Measurements from ENCODE around the gene NMU. TPM values are rescaled to one million over a fixed set of nuclear protein-coding genes. Genes with fewer than 3 reads are reported as not detected.

NMU gene
- total and polyA plus RNA-seq, 9 of the 15 experiments (the other 6 are each of a cell fraction or from before 2014, with no cell fraction given): 73.8 to 846 (median 599) TPM

- TF ChIP-seq, protein P1, sequence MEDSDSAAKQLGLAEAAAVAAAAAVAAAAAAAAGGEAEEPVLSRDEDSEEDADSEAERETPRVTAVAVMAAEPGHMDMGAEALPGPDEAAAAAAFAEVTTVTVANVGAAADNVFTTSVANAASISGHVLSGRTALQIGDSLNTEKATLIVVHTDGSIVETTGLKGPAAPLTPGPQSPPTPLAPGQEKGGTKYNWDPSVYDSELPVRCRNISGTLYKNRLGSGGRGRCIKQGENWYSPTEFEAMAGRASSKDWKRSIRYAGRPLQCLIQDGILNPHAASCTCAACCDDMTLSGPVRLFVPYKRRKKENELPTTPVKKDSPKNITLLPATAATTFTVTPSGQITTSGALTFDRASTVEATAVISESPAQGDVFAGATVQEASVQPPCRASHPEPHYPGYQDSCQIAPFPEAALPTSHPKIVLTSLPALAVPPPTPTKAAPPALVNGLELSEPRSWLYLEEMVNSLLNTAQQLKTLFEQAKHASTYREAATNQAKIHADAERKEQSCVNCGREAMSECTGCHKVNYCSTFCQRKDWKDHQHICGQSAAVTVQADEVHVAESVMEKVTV (CRISPR knock-in tag; IDR thresholded peaks at IDR 0.05): no peak
- TF ChIP-seq CEBPB (tag; IDR thresholded peaks at IDR 0.05) (no peak), MECOM (CRISPR knock-in tag; IDR thresholded peaks at IDR 0.05) (no peak), CREB3 (tag; conservative IDR thresholded peaks at IDR 0.05; ENCODE audit: low read depth) (no peak), HCFC1 (IDR thresholded peaks at IDR 0.05; ENCODE audit: low read depth, low read length) (peak; percentile 75), THRAP3 (IDR thresholded peaks at IDR 0.05; ENCODE audit: borderline replicate concordance) (no peak), ZNF57 (CRISPR knock-in tag; IDR thresholded peaks at IDR 0.05) (no peak), E2F4 (CRISPR knock-in tag; IDR thresholded peaks at IDR 0.05; ENCODE audit: low read depth) (no peak), NFE2L1 (tag; IDR thresholded peaks at IDR 0.05; ENCODE audit: borderline replicate concordance, low read depth) (no peak), NCOA4 (IDR thresholded peaks at IDR 0.05; ENCODE audit: partially characterized antibody) (no peak), NONO (IDR thresholded peaks at IDR 0.05; ENCODE audit: low read depth in 2 of 2, low read length in 1 of 2) (peak in 1 of 2 experiments; percentile 79; a peak in 3 of 4 replicates), ZNF79 (CRISPR knock-in tag; IDR thresholded peaks at IDR 0.05; ENCODE audit: low read depth) (no peak), TCF7 (IDR thresholded peaks at IDR 0.05; ENCODE audit: borderline replicate concordance) (no peak), FOSL1 (tag; conservative IDR thresholded peaks at IDR 0.05) (peak; percentile 54)
- TF ChIP-seq, protein P2, sequence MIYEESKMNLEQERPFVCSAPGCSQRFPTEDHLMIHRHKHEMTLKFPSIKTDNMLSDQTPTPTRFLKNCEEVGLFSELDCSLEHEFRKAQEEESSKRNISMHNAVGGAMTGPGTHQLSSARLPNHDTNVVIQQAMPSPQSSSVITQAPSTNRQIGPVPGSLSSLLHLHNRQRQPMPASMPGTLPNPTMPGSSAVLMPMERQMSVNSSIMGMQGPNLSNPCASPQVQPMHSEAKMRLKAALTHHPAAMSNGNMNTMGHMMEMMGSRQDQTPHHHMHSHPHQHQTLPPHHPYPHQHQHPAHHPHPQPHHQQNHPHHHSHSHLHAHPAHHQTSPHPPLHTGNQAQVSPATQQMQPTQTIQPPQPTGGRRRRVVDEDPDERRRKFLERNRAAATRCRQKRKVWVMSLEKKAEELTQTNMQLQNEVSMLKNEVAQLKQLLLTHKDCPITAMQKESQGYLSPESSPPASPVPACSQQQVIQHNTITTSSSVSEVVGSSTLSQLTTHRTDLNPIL (CRISPR knock-in tag; IDR thresholded peaks at IDR 0.05): no peak
- TF ChIP-seq, protein P3, sequence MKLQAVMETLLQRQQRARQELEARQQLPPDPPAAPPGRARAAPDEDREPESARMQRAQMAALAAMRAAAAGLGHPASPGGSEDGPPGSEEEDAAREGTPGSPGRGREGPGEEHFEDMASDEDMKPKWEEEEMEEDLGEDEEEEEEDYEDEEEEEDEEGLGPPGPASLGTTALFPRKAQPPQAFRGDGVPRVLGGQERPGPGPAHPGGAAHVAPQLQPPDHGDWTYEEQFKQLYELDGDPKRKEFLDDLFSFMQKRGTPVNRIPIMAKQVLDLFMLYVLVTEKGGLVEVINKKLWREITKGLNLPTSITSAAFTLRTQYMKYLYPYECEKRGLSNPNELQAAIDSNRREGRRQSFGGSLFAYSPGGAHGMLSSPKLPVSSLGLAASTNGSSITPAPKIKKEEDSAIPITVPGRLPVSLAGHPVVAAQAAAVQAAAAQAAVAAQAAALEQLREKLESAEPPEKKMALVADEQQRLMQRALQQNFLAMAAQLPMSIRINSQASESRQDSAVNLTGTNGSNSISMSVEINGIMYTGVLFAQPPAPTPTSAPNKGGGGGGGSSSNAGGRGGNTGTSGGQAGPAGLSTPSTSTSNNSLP (IDR thresholded peaks at IDR 0.05; ENCODE audit: borderline replicate concordance, low read depth, low read length): no peak
- TF ChIP-seq, protein P4, sequence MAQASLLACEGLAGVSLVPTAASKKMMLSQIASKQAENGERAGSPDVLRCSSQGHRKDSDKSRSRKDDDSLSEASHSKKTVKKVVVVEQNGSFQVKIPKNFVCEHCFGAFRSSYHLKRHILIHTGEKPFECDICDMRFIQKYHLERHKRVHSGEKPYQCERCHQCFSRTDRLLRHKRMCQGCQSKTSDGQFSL (CRISPR knock-in tag; IDR thresholded peaks at IDR 0.05): no peak
- TF ChIP-seq, protein P4 (tag; IDR thresholded peaks at IDR 0.05): no peak
These were observed 90.2 kb downstream of the NMU start (continued) for GRCh38 chr4:55545641-55546505.

Measured in K562 (cell line).